IMR-90 (cell line): Measurements from ENCODE around the gene MPV17L. TPM values are rescaled to one million over a fixed set of nuclear protein-coding genes. Genes with fewer than 3 reads are reported as not detected.
"Not testable (repeated sequence)": the region's sequence is repeated elsewhere in the genome, so short reads cannot be mapped to it uniquely, and the experiment has no call there.

ENCODE experiments used
- ATAC-seq: fragments of 200-7000 bp; cut with Tn5 transposase; 2 replicates; pipeline ENCODE4 v1.9.1; 2020; ENCODE audit warnings: low read depth, mild to moderate bottlenecking, moderate library complexity
- BruUV-seq: library from RNA; stranded (reverse); fragments of 400-500 nt; replicated peaks from 2 replicates; lab custom pipeline; 2021; lab: Mats Ljungman, UMichigan
- CTCF ChIA-PET: fragments of 300-600 bp; formaldehyde crosslinking; extraction: SDS; loops from one replicate; lab custom pipeline; 2021; ENCODE audit warnings: antibody characterized with exemption; lab: Yijun Ruan, JAX
- POLR2A ChIA-PET: fragments of 300-600 bp; sonication (Branson Sonifier 250); formaldehyde crosslinking; loops from one replicate; lab custom pipeline; 2022; ENCODE audit warnings: antibody characterized with exemption; ENCODE audit not compliant: unreplicated experiment; lab: Charles Lee
- DNase-seq: peaks from one replicate; pipeline ENCODE4 v3.0.0; 2013
- H2AFZ ChIP-seq: replicated peaks from 2 replicates; pipeline ENCODE3; 2013; ENCODE audit warnings: low read length, mild to moderate bottlenecking; ENCODE audit not compliant: poor library complexity
- H2AK5ac ChIP-seq: 2 replicates; pipeline ENCODE4 v1.6.1; 2013; ENCODE audit warnings: low read depth, low read length, inconsistent platforms
- H2AK9ac ChIP-seq: replicated peaks from 2 replicates; pipeline ENCODE3; 2013; ENCODE audit warnings: mild to moderate bottlenecking, low read depth, low read length, moderate library complexity; ENCODE audit not compliant: poor library complexity
- H2BK120ac ChIP-seq: 2 replicates; pipeline ENCODE4 v1.6.1; 2013; ENCODE audit warnings: low read depth, low read length, inconsistent platforms
- H2BK15ac ChIP-seq: 3 replicates; pipeline ENCODE4 v1.6.1; 2013; ENCODE audit warnings: low read depth, low read length, inconsistent platforms
- H2BK20ac ChIP-seq: 2 replicates; pipeline ENCODE4 v1.6.1; 2013; ENCODE audit warnings: low read depth, mild to moderate bottlenecking, inconsistent platforms, low read length, moderate library complexity
- H2BK5ac ChIP-seq: 2 replicates; pipeline ENCODE4 v1.6.1; 2013; ENCODE audit warnings: mild to moderate bottlenecking, low read depth, low read length, inconsistent platforms; ENCODE audit not compliant: poor library complexity, severe bottlenecking
- H3K14ac ChIP-seq: replicated peaks from 2 replicates; pipeline ENCODE4 v1.6.1; 2013; ENCODE audit warnings: low read depth, low read length, inconsistent platforms
- H3K18ac ChIP-seq: 2 replicates; pipeline ENCODE4 v1.6.1; 2013; ENCODE audit warnings: low read depth, low read length, control low read depth
- H3K23ac ChIP-seq: 2 replicates; pipeline ENCODE4 v1.6.1; 2013; ENCODE audit warnings: low read depth, low read length, inconsistent platforms
- H3K27ac ChIP-seq: 2 replicates; pipeline ENCODE4 v1.5.1; 2013; ENCODE audit warnings: mild to moderate bottlenecking, control low read depth, low read length; ENCODE audit not compliant: insufficient read depth
- H3K27me3 ChIP-seq: 2 replicates; pipeline ENCODE4 v1.6.1; 2013; ENCODE audit warnings: low read length; ENCODE audit not compliant: control insufficient read depth, insufficient read depth
- H3K36me3 ChIP-seq: 2 replicates; pipeline ENCODE4 v1.6.1; 2013; ENCODE audit warnings: low read length, mixed read lengths; ENCODE audit not compliant: control insufficient read depth, insufficient read depth
- H3K4ac ChIP-seq: 2 replicates; pipeline ENCODE4 v1.6.1; 2013; ENCODE audit warnings: low read depth, low read length, inconsistent platforms
- H3K4me1 ChIP-seq: 2 replicates; pipeline ENCODE4 v1.6.1; 2013; ENCODE audit warnings: low read length, mixed read lengths; ENCODE audit not compliant: control insufficient read depth, insufficient read depth
- H3K4me2 ChIP-seq: 2 replicates; pipeline ENCODE4 v1.6.1; 2013; ENCODE audit warnings: low read depth, mild to moderate bottlenecking, control low read depth, low read length, moderate library complexity
- H3K4me3 ChIP-seq: 2 replicates; pipeline ENCODE4 v1.5.1; 2013; ENCODE audit warnings: low read depth, mild to moderate bottlenecking, control low read depth, low read length, moderate library complexity; ENCODE audit not compliant: insufficient read depth
- H3K56ac ChIP-seq: 2 replicates; pipeline ENCODE4 v1.6.1; 2013; ENCODE audit warnings: low read length, inconsistent platforms; ENCODE audit not compliant: insufficient read depth; ENCODE audit errors: extremely low read depth
- H3K79me1 ChIP-seq, 2 experiments: 2 replicates each; pipeline ENCODE4 v1.6.1; 2013; ENCODE audit warnings: low read length in 2 of 2, inconsistent platforms in 1 of 2, low read depth in 1 of 2
- H3K9ac ChIP-seq: 2 replicates; pipeline ENCODE4 v1.6.1; 2013; ENCODE audit warnings: low read depth, low read length, control low read depth
- H3K9me1 ChIP-seq: 2 replicates; pipeline ENCODE4 v1.6.1; 2013; ENCODE audit warnings: low read length, inconsistent platforms; ENCODE audit not compliant: insufficient read depth
- H3K9me3 ChIP-seq: 2 replicates; pipeline ENCODE4 v1.6.1; 2013; ENCODE audit warnings: low read length; ENCODE audit not compliant: control insufficient read depth, insufficient read depth
- H4K20me1 ChIP-seq: 2 replicates; pipeline ENCODE4 v1.6.1; 2013; ENCODE audit warnings: low read length, inconsistent platforms; ENCODE audit not compliant: insufficient read depth
- H4K5ac ChIP-seq: 2 replicates; pipeline ENCODE4 v1.6.1; 2013; ENCODE audit warnings: mild to moderate bottlenecking, low read depth, low read length, control low read depth
- H4K8ac ChIP-seq, 2 experiments: 2 replicates each; pipeline ENCODE4 v1.6.1; 2013; ENCODE audit warnings: low read depth in 2 of 2, low read length in 2 of 2, control low read depth in 1 of 2, inconsistent platforms in 1 of 2
- H4K91ac ChIP-seq: 2 replicates; pipeline ENCODE4 v1.6.1; 2013; ENCODE audit warnings: low read depth, low read length, inconsistent platforms; ENCODE audit not compliant: insufficient read depth
- BHLHE40 ChIP-seq: fragments of 150-350 bp; IDR thresholded peaks from 2 replicates; pipeline ENCODE4 v1.6.1; 2016; ENCODE audit warnings: mild to moderate bottlenecking, low read depth, low read length
- CEBPB ChIP-seq: IDR thresholded peaks from 2 replicates; pipeline ENCODE4 v1.6.1; 2012; ENCODE audit warnings: low read depth, low read length, improper control_type of control experiment
- FOS ChIP-seq: fragments of 150-350 bp; IDR thresholded peaks from 2 replicates; pipeline ENCODE4 v1.6.1; 2016; ENCODE audit warnings: low read depth, low read length
- MAFK ChIP-seq: IDR thresholded peaks from 2 replicates; pipeline ENCODE4 v1.6.1; 2012; ENCODE audit warnings: low read depth, low read length, improper control_type of control experiment
- MAZ ChIP-seq: IDR thresholded peaks from 2 replicates; pipeline ENCODE4 v1.6.1; 2012; ENCODE audit warnings: low read depth, mild to moderate bottlenecking, low read length, improper control_type of control experiment, moderate library complexity, borderline replicate concordance
- MXI1 ChIP-seq: IDR thresholded peaks from 2 replicates; pipeline ENCODE4 v1.6.1; 2012; ENCODE audit warnings: low read depth, mild to moderate bottlenecking, low read length, moderate library complexity, borderline replicate concordance
- POLR2A ChIP-seq: IDR thresholded peaks from 2 replicates; pipeline ENCODE4 v1.6.1; 2012; ENCODE audit warnings: mild to moderate bottlenecking, low read depth, low read length
- RAD21 ChIP-seq: IDR thresholded peaks from 2 replicates; pipeline ENCODE4 v1.6.1; 2012; ENCODE audit warnings: low read length, improper control_type of control experiment
- RCOR1 ChIP-seq: IDR thresholded peaks from 2 replicates; pipeline ENCODE4 v1.6.1; 2012; ENCODE audit warnings: mild to moderate bottlenecking, low read length, improper control_type of control experiment; ENCODE audit not compliant: insufficient replicate concordance
- SMC3 ChIP-seq: fragments of 150-350 bp; IDR thresholded peaks from 2 replicates; pipeline ENCODE4 v1.6.1; 2016; ENCODE audit warnings: low read depth, mild to moderate bottlenecking, antibody characterized with exemption, low read length, moderate library complexity
- WGBS, 2 experiments: methylation state at CpG; one replicate each; pipeline versions ENCODE4 v1.1.5 to v1.1.7; 2013; ENCODE audit warnings: missing lambda C conversion rate in 2 of 2; ENCODE audit not compliant: insufficient read length in 1 of 2; ENCODE audit errors: extremely low coverage in 2 of 2; 5-methylcytosine and 5-hydroxymethylcytosine counted together
- dilution Hi-C: fragments of 300-500 bp; cut with HindIII; formaldehyde crosslinking; loops from one replicate; pipeline ENCODE4 v1.14.3; 2018; ENCODE audit warnings: low sequenced_read_pairs; ENCODE audit not compliant: unreplicated experiment
- in situ Hi-C: fragments of 300-500 bp; cut with MboI; formaldehyde crosslinking; loops from 3 replicates; pipeline ENCODE4 v1.14.3; 2019; ENCODE audit warnings: low sequenced_read_pairs, inconsistent platforms, mixed read lengths
- intact Hi-C: fragments of 100-400 bp; cut with micrococcal nuclease; formaldehyde crosslinking; loops from 2 replicates; pipeline ENCODE4 v1.10.0; 2022
- polyA plus RNA-seq, 3 experiments: library from polyadenylated mRNA; depleted of rRNA; stranded (reverse); fragments of >200 nt; gene quantifications; 2 replicates each; pipeline ENCODE4 v1.2.3, GENCODE V29; 2012; ENCODE audit warnings: low replicate concordance in 1 of 3
- total RNA-seq: library from RNA; depleted of rRNA; stranded (reverse); fragments of >200 nt; gene quantifications from 2 replicates; pipeline ENCODE4 v1.2.3, GENCODE V29; 2012
- TF ChIP-seq, protein P1 (sequence below): fragments of 150-350 bp; IDR thresholded peaks from 2 replicates; pipeline ENCODE4 v1.6.1; 2016; ENCODE audit warnings: low read depth, mild to moderate bottlenecking, low read length, moderate library complexity, borderline replicate concordance

Gene MPV17L
- total and polyA plus RNA-seq, 2 of the 4 experiments (the other 2 are of a cell fraction): 0.03 TPM; not detected in 1

DNA sequence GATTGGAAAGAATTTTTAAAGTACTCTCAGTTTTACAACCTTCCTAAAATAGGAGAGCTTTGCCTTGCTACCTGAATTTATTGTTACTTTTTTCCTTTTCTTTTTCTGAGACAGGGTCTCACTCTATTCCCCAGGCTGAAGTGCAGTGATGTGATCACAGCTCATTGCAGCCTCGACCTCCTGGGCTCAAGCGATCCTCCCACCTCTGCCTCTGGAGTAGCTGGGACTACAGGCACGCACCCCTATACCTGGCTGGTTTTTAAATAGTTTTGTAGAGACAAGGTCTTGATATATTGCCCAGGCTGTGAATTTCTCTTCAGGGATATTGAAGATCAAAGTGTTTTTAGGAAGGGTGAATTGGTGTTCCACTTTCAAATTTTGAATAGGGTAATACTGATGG lies 3.8 kb downstream of the MPV17L start:
- H2BK5ac ChIP-seq: no peak overlapping the region
- TF ChIP-seq CEBPB (no peak), FOS (no peak), SMC3 (no peak), RAD21 (no peak), BHLHE40 (no peak), MAZ (no peak), MAFK (no peak), MXI1 (no peak), POLR2A (no peak), RCOR1 (no peak)
- TF ChIP-seq, protein P1, sequence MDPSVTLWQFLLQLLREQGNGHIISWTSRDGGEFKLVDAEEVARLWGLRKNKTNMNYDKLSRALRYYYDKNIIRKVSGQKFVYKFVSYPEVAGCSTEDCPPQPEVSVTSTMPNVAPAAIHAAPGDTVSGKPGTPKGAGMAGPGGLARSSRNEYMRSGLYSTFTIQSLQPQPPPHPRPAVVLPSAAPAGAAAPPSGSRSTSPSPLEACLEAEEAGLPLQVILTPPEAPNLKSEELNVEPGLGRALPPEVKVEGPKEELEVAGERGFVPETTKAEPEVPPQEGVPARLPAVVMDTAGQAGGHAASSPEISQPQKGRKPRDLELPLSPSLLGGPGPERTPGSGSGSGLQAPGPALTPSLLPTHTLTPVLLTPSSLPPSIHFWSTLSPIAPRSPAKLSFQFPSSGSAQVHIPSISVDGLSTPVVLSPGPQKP: no peak
- in situ Hi-C loops: no loop called here
- no peaks in the 10 kb centered on the region for H3K79me1 ChIP-seq
- H4K5ac ChIP-seq: no peak overlapping the region
- ChIA-PET CTCF (no interaction called here), POLR2A (no interaction called here)
- no peak overlapping the region for H4K8ac ChIP-seq
- no peak overlapping the region for H4K91ac ChIP-seq
- no peaks in the 10 kb centered on the region for H3K9me3 ChIP-seq
- H3K23ac ChIP-seq: no peak overlapping the region
- BruUV-seq: no TSS peak
- no peak overlapping the region for H2AFZ ChIP-seq
- H3K27ac ChIP-seq: no peak overlapping the region
- no peak overlapping the region for H3K4me2 ChIP-seq
- no peak overlapping the region for H2BK20ac ChIP-seq
- H3K27me3 ChIP-seq: peaks cover 12% of the 10 kb centered on the region
- H2AK5ac ChIP-seq: no peak overlapping the region
- H3K4me3 ChIP-seq: no peak overlapping the region
- no peak overlapping the region for H3K4ac ChIP-seq
- dilution Hi-C loops: no loop called here
- no peak overlapping the region for H3K14ac ChIP-seq
- H3K18ac ChIP-seq: no peak overlapping the region
- no peaks in the 10 kb centered on the region for H4K20me1 ChIP-seq
- H2AK9ac ChIP-seq: no peak overlapping the region
- DNase-seq (no peak), ATAC-seq (no peak)
- H3K4me1 ChIP-seq: no peaks in the 10 kb centered on the region
- no peak overlapping the region for H3K56ac ChIP-seq
- H3K9me1 ChIP-seq: no peaks in the 10 kb centered on the region
- intact Hi-C loops: no loop called here
- WGBS, 2 experiments: no CpG with 5 or more reads among the region's 3 CpGs
- H3K9ac ChIP-seq: no peak overlapping the region
- H3K36me3 ChIP-seq: no peaks in the 10 kb centered on the region
- no peak overlapping the region for H2BK120ac ChIP-seq
- no peak overlapping the region for H2BK15ac ChIP-seq

DNA sequence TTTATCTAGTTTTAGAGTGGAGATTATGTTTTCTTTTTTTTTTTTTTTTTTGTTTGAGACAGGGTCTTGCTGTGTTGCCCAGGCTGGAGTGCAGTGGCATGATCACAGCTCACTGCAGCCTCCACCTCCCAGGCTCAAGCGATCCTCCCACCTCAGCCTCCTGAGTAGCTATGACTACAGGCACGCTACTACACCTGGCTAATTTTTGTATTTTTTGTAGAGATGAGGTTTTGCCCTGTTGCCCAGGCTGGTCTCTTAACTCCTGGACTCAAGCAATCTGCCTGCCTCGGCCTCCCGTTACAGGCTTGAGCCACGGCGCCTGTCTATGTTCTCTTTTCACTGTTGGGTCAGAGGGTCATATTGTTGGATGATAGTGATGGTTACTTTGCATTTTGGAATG lies 4.8 kb downstream of the MPV17L start:
- H2BK5ac ChIP-seq, intact Hi-C loops, H3K9ac ChIP-seq, H2BK15ac ChIP-seq, H3K4me1 ChIP-seq, H3K4me3 ChIP-seq, DNase-seq, H4K8ac ChIP-seq, ATAC-seq, H4K20me1 ChIP-seq, H2BK20ac ChIP-seq, in situ Hi-C loops, H3K36me3 ChIP-seq, dilution Hi-C loops, POLR2A ChIA-PET, H2AK5ac ChIP-seq, H3K9me3 ChIP-seq, CTCF ChIA-PET, H3K9me1 ChIP-seq, BruUV-seq, H3K23ac ChIP-seq, H3K18ac ChIP-seq, H4K91ac ChIP-seq, H2AFZ ChIP-seq, H3K4me2 ChIP-seq, H3K4ac ChIP-seq, H3K56ac ChIP-seq, H2BK120ac ChIP-seq, H3K14ac ChIP-seq, H3K27ac ChIP-seq, H4K5ac ChIP-seq, H2AK9ac ChIP-seq, H3K79me1 ChIP-seq: not testable (repeated sequence)
- no CpG with 5 or more reads among the region's 6 CpGs for WGBS, 2 experiments
- H3K27me3 ChIP-seq: peaks cover 12% of the 10 kb centered on the region
